Pulmonary artery endothelial cell (primary cell): Measurements from ENCODE around the gene GPR146. TPM values are rescaled to one million over a fixed set of nuclear protein-coding genes. Genes with fewer than 3 reads are reported as not detected.

Experiments used
- DNase-seq: peaks from one replicate; pipeline ENCODE4 v3.0.0-alpha.2; 2011; ENCODE audit warnings: low read depth, low spot score
- total RNA-seq: library from RNA; depleted of rRNA; stranded (reverse); fragments of >200 nt; gene quantifications from 2 replicates; pipeline ENCODE4 v1.2.3, GENCODE V29; 2014

Gene GPR146
- total RNA-seq, 1 donor from 2014 or later, result 17.4 TPM

DNA sequence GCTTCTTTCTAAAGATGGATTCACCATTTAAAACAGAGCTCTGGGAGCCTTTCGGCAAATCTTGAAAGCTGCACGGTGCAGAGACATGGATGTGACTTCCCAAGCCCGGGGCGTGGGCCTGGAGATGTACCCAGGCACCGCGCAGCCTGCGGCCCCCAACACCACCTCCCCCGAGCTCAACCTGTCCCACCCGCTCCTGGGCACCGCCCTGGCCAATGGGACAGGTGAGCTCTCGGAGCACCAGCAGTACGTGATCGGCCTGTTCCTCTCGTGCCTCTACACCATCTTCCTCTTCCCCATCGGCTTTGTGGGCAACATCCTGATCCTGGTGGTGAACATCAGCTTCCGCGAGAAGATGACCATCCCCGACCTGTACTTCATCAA lies 47.3 kb downstream of the GPR146 start:
- DNase-seq, result no peak

DNA sequence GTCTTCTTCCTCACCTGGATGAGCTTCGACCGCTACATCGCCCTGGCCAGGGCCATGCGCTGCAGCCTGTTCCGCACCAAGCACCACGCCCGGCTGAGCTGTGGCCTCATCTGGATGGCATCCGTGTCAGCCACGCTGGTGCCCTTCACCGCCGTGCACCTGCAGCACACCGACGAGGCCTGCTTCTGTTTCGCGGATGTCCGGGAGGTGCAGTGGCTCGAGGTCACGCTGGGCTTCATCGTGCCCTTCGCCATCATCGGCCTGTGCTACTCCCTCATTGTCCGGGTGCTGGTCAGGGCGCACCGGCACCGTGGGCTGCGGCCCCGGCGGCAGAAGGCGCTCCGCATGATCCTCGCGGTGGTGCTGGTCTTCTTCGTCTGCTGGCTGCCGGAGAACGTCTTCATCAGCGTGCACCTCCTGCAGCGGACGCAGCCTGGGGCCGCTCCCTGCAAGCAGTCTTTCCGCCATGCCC lies 47.9 kb downstream of the GPR146 start:
- DNase-seq, result no peak

DNA sequence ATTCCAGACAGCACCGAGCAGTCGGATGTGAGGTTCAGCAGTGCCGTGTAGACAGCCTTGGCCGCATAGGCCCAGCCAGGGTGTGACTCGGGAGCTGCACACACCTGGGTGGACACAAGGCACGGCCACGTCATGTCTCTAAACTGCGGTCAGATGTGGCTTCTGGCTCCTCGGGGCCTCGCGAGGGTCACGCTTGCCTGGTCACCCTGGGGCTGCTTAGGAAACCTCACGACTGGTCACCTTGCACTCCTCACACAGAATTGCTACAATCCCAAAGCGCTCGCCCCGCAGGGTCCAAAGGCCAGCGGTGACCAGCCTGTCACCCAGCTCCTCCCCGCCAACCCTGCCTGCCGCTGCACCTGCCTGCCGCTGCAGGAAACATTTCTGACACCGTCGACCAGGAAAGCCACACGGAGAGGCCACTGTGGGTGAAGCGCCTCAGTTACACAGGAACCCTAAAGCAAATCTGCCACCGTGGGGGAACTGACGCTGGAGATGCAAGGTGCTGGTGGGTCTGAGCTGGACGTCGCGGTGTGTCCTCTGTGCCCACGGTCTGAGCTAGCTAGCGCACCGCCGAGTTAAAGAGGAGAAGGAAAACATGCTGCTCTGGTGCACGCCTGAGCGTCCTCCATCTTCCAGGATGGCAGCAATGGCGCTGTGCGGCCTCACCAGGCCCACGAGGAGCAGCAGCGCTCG lies 48.6 kb downstream of the GPR146 start:
- no peak for DNase-seq

DNA sequence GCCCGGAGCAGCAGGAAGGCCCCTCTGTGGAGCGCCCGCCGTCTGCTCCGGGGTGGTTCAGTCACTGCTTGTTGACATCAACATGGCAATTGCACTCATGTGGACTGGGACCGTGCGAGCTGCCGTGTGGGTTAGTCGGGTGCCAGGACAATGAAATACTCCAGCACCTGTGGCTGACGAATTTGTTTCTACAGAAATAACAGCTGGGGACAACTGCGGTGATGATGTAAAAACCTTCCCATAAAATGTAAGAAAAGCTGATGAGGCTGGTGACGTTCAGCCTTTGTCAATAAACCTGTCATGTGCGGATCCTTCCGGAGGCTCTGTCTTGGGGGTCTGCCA lies 49.1 kb downstream of the GPR146 start:
- no peak for DNase-seq

DNA sequence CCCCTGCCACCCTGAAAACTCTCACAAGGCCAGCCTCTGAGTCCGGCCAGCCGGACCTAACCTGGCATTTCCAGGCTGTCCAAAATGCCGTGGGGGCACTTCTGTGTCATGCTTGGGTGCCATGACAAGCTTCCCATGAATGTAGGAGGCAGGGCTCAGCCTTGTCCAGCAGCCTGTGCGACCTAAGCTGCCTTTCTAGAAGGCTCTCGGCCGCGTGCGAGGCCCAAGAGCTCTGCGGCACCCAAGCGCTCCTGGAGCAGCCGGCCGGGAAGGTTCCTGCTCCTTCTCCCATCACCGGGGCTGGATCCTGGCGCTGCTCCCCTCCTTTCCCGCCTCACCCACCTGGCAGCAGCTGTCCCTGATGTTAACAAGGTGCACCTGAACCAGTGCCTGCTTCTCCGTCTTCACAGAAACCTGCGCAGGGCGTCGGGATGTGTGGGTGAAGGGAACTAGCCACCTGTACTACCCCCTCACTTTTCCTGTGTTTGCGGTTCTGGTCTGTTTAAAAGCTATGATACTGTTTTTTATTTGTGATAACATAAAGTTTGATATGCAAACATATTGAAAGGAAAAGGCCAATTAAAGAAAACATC lies 49.7 kb downstream of the GPR146 start:
- DNase-seq, result no peak

DNA sequence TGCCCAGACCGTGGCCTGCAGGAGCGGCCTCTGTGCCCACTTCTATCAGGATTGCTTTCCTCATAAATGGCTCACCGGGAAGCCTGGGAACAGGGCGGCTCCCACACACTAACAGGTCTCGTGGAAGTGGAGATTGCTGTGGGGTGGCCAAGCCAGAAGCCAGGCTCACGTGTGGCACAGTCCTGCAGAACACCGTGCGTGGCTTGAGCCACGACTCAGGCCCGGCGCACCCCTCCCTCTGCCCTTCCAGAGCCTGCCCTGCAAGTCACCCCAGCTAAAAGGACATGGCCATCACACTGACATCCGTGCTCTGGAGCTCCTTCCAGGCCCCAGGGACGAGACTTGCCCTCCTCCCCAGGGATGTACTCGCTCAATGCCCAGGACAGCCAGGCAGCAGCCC lies 50.5 kb downstream of the GPR146 start:
- DNase-seq, result no peak

DNA sequence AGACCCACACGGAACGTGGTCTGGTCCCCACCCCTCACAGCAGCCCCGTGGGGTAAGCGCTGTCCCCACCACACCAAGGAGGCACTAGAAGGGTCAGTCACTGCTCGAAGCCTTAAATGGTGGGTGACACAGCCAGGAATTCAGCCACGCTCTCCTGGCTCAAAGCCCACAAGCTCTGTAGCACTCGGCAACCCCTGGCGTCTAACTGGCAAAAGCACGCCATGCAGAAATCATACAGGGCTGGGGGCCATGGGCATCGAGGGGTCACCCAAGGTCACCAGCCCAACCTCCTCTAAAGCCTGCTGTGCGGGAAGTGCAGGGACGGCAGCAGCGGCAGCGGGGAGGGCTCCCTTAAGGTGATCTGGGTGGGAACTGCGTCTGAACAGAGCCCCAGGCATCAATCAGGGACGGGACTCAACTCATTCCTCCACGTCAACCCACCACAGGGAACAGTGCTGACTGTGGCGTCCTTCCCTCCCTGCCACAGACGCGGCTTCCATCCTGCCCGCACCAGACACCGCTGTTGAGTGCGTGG lies 51.3 kb downstream of the GPR146 start:
- DNase-seq, result no peak

DNA sequence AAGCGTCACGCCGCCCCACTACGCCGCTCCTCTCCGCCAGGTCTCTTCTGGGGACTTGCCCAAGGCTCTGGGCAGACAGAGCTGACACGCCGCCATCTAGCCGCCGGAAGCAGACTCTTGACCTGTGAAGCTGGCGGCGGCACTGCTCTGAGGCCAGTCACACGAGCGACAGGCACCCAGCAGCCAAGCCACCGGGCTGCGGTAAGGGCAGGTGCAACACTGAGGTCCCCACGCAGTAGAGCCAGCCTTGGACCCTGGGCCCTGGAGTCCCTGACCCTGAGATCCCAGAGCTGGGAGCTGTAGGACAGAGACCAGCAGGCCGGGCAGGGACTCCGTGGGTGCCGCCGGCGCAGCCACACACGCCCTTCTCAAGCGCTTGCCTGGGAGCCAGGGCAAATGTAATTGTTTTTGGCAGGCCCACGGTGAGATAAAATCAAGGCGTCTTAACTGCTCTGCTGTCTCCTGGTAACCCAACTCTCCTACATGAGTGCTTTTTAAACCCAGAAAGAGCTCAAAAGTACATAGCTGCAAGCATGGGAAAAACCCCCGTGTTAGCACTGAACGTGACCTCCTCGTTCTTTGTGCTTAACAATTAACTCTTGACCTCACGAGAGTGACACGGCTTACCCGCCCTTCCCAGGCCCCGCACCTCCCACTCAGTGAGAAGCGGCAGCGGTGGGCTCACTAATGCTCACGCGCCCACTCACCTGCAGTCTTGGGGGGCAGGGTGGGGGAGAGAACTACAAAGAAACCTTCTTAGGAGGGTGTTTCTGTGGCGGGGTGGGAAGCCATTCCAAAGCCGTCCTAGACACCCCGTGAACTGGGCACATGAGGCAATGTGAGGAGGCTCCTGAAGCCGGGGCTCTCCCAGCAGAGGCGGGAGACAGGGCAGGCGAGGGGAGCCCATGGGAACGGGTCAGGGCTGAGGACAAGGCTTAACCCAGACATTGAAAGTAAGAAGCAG lies 52.1 kb downstream of the GPR146 start:
- no peak for DNase-seq

DNA sequence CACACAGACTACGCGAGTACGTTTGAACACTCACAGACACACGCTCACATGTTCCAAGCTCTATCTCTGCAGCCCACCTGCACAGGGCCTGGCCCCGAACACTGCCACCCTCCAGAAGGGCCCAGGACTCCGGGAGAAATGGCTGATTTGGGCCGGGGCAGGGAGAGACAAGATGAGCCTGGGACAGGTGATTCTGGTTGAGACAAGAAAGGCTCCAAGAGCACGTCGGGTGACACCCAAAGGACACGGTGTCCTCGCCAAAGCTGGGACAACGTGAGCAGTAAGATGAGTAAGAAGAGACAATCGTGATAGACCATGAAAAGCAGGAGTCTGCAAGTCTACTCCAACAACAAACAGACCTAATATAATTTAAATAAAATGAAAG lies 52.8 kb downstream of the GPR146 start:
- no peak for DNase-seq

DNA sequence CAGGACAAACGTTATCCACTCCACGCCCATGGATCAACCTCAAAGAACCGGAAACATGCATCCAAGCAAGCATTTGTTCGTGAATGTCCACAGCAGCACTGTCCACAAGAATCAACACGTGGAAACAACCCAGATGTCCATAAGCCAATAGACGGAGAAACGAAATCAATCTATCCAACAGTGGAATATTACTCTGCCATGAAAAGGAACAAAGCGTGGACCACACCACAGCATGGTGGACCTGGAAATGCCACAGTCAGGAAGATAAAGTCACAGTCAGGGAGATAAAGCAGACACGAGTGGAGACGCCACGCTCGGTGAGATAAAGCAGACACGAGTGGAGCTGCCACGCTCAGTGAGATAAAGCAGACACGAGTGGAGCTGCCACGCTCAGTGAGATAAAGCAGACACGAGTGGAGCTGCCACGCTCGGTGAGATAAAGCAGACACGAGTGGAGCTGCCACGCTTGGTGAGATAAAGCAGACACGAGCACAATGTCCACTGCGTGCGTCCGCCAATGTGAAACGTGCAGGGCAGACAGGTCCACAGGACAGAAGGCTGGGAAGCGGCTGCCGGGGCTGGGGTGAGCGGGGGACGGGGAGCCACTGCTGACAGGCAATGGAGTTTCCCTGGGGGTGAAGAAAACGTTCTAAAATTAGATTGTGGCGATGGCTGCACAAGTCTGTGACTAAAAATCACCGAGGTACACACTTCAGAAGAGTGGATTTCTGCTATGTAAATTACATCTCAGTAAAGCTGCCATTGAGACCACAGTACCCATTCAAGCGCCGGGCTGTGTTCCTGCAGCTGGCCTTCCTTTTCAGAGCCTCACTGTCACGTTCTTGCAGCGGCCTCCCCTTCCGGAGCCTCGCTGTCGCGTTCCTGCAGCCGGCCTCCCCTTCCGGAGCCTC lies 54.2 kb downstream of the GPR146 start:
- DNase-seq, result no peak

DNA sequence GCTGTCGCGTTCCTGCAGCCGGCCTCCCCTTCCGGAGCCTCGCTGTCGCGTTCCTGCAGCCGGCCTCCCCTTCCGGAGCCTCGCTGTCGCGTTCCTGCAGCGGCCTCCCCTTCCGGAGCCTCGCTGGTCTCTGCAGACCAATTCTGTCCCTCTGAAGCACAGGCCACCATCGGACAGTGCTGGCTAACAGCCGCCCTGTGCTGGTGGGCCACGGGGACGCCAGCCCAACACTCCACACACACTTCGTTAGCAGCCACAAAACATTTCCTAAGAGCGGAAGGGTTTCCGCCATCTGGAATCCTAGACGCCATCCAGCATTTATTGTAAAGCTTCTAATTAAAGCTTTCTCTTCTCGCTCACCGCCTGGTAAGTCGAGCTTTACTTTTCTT lies 54.8 kb downstream of the GPR146 start:
- DNase-seq, result no peak

DNA sequence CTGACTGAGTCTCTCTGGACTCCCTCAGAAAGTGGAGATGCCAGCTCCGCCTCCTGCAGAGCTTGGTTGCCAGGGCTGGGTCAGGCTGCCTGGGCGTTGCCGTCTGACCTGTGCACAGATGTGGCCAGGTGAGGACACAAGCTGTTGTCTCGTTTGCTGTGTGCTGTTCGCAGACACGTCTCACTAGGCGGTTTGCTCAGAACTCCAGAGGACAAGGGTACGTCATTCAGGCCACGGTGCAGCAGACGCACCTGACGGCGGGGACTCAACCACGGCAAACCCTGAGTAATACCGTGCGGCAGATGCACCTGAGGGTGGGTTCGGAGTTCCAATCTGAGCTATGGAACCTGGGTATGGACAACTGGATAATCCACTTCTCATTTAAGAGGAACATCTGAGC lies 55.3 kb downstream of the GPR146 start:
- no peak for DNase-seq

DNA sequence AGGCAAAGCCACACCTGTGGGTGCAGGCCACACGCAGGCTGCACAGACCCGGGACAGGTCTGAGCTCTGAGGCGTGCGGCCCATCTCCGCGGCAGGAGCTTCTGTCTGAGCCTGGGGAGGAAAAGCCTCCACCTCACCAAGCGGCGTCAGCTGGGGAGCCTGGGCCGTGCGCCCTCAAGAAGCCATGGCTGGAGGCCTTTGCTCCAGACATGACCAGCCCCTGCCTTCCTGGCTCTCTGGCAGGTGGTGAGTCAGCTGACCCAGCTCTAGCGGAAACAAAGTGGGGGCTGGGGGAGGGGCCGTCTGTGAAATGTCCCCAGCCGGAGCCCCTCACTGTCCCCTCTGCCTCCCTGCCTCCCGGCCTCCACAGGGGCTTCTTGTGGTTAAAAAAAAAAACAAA lies 56.0 kb downstream of the GPR146 start:
- no peak for DNase-seq

DNA sequence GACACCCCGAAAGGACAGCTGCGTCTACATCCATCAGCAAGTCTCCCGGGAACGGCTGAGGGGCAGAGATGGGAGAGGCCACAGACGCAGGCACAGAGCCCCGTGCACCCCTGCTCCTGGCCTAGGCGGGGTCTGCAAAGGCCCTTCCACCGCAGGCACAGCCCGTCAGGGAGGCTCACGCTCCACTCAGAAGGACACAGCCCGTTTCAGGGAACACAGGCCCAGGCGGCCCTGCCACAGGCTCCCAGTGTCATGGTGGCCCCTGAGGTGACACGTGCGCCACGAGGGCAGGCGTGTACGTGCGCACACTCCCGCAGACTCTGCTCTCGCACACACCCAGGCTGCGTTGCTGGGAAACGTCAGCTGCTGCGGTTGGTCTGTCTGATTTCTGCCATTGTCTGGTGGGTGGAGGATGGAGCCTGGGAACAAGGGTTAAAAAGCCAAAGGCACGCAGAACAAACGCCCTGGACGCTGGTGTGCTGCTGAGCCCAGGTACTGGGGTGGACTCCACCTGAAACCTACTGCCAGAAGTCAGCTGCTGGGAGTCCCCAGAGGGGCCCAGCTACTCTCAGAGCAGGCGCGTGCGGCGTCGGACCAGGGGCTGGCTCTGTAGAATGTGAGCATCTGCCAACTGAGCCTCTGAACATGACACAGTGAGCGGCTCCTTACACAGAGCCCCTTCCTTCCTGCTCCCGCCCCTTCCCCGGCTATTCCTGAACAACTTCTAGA lies 56.7 kb downstream of the GPR146 start:
- DNase-seq, result no peak

DNA sequence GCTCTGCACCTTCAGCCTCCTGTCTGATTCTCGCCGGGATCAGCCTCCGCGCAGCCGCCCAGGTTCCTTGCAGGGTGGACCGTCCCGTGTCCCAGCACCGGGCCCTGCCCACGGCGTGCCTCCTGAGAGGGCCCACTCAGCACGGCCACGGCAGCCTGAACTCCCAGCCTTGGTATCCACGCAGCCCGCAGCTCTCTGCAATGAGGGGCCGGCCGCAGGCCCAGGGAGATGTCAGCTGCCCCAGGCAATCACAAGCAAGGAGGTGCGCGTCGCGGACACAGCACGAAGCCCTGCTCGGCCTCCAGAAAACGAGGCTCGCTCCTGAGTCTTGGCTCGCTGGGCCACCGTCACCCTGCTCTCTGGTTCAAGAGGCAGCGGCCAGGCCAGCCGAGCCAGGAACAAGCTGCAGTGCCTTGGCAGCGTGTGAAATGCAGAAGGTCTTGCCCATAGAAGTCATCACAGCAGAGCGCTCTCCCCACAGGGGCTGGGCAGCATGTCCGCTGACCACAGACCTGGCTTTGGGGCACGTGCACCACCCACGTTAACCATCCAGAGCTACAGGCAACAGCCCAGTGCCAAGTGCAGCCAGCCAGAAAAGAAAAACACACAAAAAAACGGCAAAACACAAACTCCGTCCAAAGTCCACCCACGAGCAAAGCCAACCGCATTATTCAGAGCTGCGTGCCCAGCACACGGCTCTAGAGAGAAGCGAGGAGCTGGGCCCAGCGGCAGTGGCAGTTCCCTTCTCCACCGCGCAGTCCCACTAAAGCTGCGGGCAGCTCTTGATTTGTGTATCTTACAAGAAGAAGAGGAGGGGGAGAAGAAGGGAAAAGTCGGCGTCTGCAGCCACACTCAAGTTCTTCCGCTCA lies 57.5 kb downstream of the GPR146 start:
- no peak for DNase-seq

DNA sequence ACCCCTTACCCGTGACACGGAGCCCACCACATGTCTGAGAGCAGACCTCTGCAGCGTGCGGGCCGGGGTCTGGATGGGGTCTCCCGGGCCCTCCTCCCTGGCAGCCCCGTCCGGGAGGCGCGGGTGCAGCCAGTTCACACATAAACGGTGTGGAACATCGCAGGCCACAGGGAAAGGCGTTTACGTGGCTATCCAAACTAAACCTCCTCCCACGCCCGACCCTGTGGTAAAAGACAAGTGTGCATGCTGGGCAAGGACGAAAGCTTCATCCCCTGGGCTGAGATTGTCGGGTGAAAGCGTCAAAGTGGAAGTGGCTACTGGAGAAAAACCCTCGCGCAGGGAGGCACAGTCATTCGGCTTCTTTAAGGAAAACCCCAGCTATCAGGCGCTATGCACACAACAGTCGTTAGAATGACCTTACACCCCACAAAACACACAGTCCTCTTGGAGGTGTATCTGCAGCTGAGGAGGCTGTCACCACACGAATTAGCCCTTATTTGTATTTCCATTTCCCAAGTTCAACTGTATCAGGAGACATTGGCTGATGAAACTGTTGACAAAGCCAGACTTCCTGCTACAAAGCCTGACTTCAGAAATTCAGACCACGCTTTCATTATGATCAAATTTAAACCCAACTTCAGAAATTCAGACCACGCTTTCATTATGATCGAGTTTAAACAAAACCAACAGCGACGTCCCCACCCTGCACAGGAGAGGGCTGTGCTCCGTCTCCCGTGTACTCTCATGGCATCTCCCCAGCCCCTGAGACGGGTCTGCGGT lies 58.9 kb downstream of the GPR146 start:
- DNase-seq, result no peak

DNA sequence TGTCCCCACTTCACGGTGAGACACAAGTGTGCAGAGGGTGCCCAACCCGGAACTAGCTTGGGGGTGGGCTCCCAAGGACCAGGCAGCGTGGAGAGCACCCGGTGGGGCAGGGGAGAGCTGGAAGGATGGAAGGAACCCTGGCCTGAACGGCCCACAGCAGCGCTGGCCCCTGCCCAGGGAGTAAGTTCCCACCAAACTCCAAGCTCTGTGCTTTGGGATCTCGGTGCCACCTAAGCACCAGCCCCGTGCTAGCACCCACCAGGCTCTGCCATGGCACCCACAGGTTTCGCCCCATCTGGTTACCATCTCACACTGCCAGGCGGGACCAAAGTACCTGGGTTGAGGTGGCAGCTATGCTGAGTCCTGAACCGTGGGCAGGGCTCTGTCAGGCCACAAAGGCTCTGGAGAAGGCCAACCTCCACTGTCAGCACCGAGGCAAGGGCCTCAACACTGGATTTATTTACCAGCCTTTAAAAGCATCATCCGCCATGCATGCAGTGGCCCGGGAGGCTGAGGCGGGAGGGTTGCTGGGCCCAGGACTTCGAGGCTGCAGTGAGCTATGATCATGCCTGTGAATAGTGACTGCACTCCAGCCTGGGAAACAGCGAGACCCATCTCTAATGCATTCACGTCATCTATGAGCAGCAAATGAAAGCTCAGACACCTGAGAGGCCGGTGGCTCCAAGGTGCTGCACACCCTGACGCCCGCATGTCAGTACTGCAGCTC lies 59.6 kb downstream of the GPR146 start:
- no peak for DNase-seq
